Nephron progenitor cell (in vitro differentiated cells): ENCODE results near the gene PTRHD1.
A peak's percentile ranks its signal among the peaks of the same experiment; 100 is the strongest.

Source experiments
- DNase-seq: peaks from one replicate; pipeline ENCODE4 v3.0.0; 2021
- H3K27ac Mint-ChIP-seq: 2 replicates; pipeline ENCODE4 v1.8.0; 2021; ENCODE audit warnings: mild to moderate bottlenecking, moderate library complexity, mixed read lengths
- H3K27me3 Mint-ChIP-seq: 2 replicates; pipeline ENCODE4 v1.8.0; 2021; ENCODE audit warnings: mild to moderate bottlenecking, low read depth, mixed read lengths; ENCODE audit not compliant: poor library complexity
- H3K36me3 Mint-ChIP-seq: 2 replicates; pipeline ENCODE4 v1.8.0; 2021; ENCODE audit warnings: low read depth, mixed read lengths
- H3K4me1 Mint-ChIP-seq: 2 replicates; pipeline ENCODE4 v1.8.0; 2021; ENCODE audit warnings: mixed read lengths
- H3K4me3 Mint-ChIP-seq: 2 replicates; pipeline ENCODE4 v1.8.0; 2021; ENCODE audit warnings: mild to moderate bottlenecking, moderate library complexity, mixed read lengths
- H3K9me3 Mint-ChIP-seq: 2 replicates; pipeline ENCODE4 v1.8.0; 2021; ENCODE audit warnings: mild to moderate bottlenecking, moderate library complexity, mixed read lengths
- CTCF ChIP-seq: fragments of 200-600 bp; sonication (generic); IDR thresholded peaks from 2 replicates; pipeline ENCODE4 v1.5.0; 2021; ENCODE audit warnings: antibody characterized with exemption

The PTRHD1 gene

GRCh38 chr2:24792542-24792873 lies 683 bp downstream of the PTRHD1 start:
- peaks cover 47% of the 10 kb centered on the region for H3K36me3 Mint-ChIP-seq
- H3K27me3 Mint-ChIP-seq, result peaks cover 3% of the 10 kb centered on the region
- H3K27ac Mint-ChIP-seq, result peak overlapping the region; percentile 100
- H3K4me1 Mint-ChIP-seq, result peaks cover 57% of the 10 kb centered on the region
- no peak for TF ChIP-seq CTCF
- peak overlapping the region; percentile 98 for H3K4me3 Mint-ChIP-seq
- peaks cover 11% of the 10 kb centered on the region for H3K9me3 Mint-ChIP-seq
- no peak for DNase-seq

- TF ChIP-seq CTCF, result no peak
- Mint-ChIP-seq H3K4me3 (no peak overlapping the region), H3K27ac (no peak overlapping the region)
Measured at GRCh38 chr2:24791452-24791851, 1.7 kb downstream of the PTRHD1 start.

GRCh38 chr2:24788816-24789215 lies 4.4 kb downstream of the PTRHD1 start:
- Mint-ChIP-seq H3K4me3 (no peak overlapping the region), H3K36me3 (peaks cover 18% of the 10 kb centered on the region), H3K27me3 (peaks cover 3% of the 10 kb centered on the region), H3K4me1 (peaks cover 48% of the 10 kb centered on the region), H3K9me3 (peaks cover 12% of the 10 kb centered on the region), H3K27ac (no peak overlapping the region)
- TF ChIP-seq CTCF, result no peak
- DNase-seq, result no peak

More at GRCh38 chr2:24791452-24791851, 1.7 kb downstream of the PTRHD1 start:
- Mint-ChIP-seq H3K4me1 (peaks cover 60% of the 10 kb centered on the region), H3K36me3 (peaks cover 37% of the 10 kb centered on the region), H3K9me3 (peaks cover under 1% of the 10 kb centered on the region), H3K27me3 (peaks cover 3% of the 10 kb centered on the region)
- DNase-seq, result no peak

GRCh38 chr2:24787532-24787931 lies 5.7 kb downstream of the PTRHD1 start:
- peaks cover 41% of the 10 kb centered on the region for H3K4me1 Mint-ChIP-seq
- H3K9me3 Mint-ChIP-seq, result peaks cover 13% of the 10 kb centered on the region
- TF ChIP-seq CTCF, result no peak
- H3K27me3 Mint-ChIP-seq, result peaks cover 3% of the 10 kb centered on the region
- H3K4me3 Mint-ChIP-seq, result no peak overlapping the region
- peaks cover 18% of the 10 kb centered on the region for H3K36me3 Mint-ChIP-seq
- H3K27ac Mint-ChIP-seq, result no peak overlapping the region
- no peak for DNase-seq

- peaks cover 21% of the 10 kb centered on the region for H3K9me3 Mint-ChIP-seq
- H3K36me3 Mint-ChIP-seq, result peaks cover 20% of the 10 kb centered on the region
- peaks cover 24% of the 10 kb centered on the region for H3K4me1 Mint-ChIP-seq
- no peak overlapping the region for H3K4me3 Mint-ChIP-seq
- DNase-seq, result no peak
- H3K27ac Mint-ChIP-seq, result peak overlapping the region; percentile 44
- peaks cover 3% of the 10 kb centered on the region for H3K27me3 Mint-ChIP-seq
- TF ChIP-seq CTCF, result no peak
Measured at GRCh38 chr2:24785671-24786321, 7.4 kb downstream of the PTRHD1 start.

GRCh38 chr2:24783641-24784040 lies 9.6 kb downstream of the PTRHD1 start:
- Mint-ChIP-seq H3K27ac (no peak overlapping the region), H3K27me3 (no peaks in the 10 kb centered on the region), H3K9me3 (peaks cover 22% of the 10 kb centered on the region), H3K36me3 (peaks cover 12% of the 10 kb centered on the region), H3K4me3 (no peak overlapping the region), H3K4me1 (peaks cover 14% of the 10 kb centered on the region)
- TF ChIP-seq CTCF, result no peak
- DNase-seq, result no peak
